Thyroid gland (tissue), 4 donors: Measurements from ENCODE around the gene CCL15.

Experiments
- CTCF ChIP-seq, 6 experiments: fragments of 200-600 bp in 3 of 6; fragments of 450-650 bp in 3 of 6; sonication (generic) in 3 of 6; IDR thresholded peaks; one replicate each; pipeline ENCODE4 v1.5.1; 2016 to 2019; ENCODE audit warnings: antibody characterized with exemption in 6 of 6, mild to moderate bottlenecking in 2 of 6, inconsistent platforms in 1 of 6, moderate library complexity in 1 of 6
- POLR2A ChIP-seq, 2 donors: fragments of 450-650 bp; IDR thresholded peaks; one replicate each; pipeline ENCODE4 v1.6.1; 2017; ENCODE audit warnings: antibody characterized with exemption in 2 of 2, mild to moderate bottlenecking in 2 of 2, moderate library complexity in 1 of 2

DNA sequence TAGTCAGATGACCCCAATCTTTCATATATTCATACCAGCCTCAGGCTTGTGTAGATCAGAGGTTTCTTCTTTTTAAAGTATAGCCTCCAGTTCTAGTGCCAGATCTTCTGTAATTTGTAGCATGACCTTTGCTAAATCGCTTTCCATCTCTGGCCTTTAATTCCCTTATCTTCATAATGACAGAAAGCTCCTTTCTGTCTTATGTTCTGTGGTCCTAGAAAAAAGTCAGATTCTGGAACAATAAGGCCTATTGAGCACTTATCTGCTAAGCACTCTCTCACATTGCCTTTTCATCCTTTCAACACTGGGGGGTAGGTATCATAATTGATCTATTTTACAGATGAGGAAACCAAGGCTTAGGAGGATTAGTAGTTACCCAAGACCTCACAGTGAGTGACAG is 29.3 kb downstream of the CCL15 start:
- TF ChIP-seq CTCF (IDR thresholded peaks at IDR 0.05) (no peak), POLR2A (IDR thresholded peaks at IDR 0.05) (no peak)
